ENCODE data around the gene CCDC68. TPM values are rescaled to one million over a fixed set of nuclear protein-coding genes. Genes with fewer than 3 reads are reported as not detected.

Gene CCDC68
- total RNA-seq, 4 donors from 2014 or later = 3.4 to 44.8 (median 8.3) TPM

- no peak for ATAC-seq (ENCODE audit: low FRiP score)
- no peak for DNase-seq (ENCODE audit: low spot score)
- no peak for TF ChIP-seq CTCF (IDR thresholded peaks at IDR 0.05)
Measured at GRCh38 chr18:54899500-54899899, 59.8 kb downstream of the CCDC68 start.

DNA sequence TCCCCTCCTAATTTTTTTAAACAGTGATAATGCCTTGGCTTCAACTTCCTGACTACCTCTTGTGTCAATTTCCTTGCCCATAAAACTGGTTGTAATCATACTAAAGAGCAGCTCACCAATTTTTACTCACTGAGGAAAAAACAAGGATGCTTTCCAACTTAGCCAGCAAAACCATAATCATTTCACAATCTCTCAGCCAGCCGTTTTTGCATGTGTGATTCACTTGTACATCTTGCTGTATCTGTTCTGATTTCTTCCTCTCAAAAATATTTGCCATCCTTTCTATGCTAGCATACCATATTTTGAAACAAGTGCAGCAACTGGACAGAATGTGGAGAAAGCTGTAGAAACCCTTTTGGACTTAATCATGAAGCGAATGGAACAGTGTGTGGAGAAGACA, 70.3 kb downstream of the CCDC68 start:
- no peak for TF ChIP-seq CTCF (IDR thresholded peaks at IDR 0.05)
- DNase-seq (ENCODE audit: low spot score) = no peak
- ATAC-seq (ENCODE audit: low FRiP score) = peak; percentile 32

GRCh38 chr18:54888378-54888777, 70.9 kb downstream of the CCDC68 start:
- no peak for ATAC-seq (ENCODE audit: low FRiP score)
- DNase-seq (ENCODE audit: low spot score) = no peak
- TF ChIP-seq CTCF (IDR thresholded peaks at IDR 0.05) = no peak

GRCh38 chr18:54883816-54884604, 75.3 kb downstream of the CCDC68 start:
- TF ChIP-seq CTCF (IDR thresholded peaks at IDR 0.05) = no peak
- ATAC-seq (ENCODE audit: low FRiP score) = no peak

GRCh38 chr18:54882318-54882717, 76.9 kb downstream of the CCDC68 start:
- DNase-seq (ENCODE audit: low spot score) (no peak), ATAC-seq (ENCODE audit: low FRiP score) (no peak)
- TF ChIP-seq CTCF (IDR thresholded peaks at IDR 0.05) = no peak

More at GRCh38 chr18:54883816-54884604, 75.3 kb downstream of the CCDC68 start:
- no peak for DNase-seq (ENCODE audit: low spot score)

DNA sequence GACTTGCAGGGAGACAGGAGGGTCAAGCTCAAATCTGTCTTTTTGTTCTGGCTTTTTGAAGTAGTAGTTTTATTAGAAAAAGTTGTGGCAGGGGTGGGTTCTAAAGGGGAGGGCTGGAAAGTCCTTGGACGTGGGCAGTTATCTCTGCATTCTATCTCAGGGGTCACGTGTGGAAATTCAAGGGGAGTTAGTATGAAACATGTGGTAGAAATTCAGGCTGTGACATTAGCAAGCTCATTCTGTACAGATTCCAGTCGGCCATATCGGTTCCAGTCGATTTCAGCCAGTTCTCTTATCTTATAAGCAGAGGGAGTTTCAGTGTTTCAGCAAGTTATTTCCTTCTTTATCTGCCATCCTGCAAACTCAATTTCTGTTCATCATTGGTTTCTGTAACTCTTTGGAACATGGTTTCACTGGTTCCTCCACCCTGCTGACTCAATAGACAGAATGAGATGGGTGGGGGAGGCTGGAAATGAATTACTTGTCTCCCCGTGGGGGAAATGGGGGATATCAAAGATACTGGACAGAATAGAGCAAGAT, 78.0 kb downstream of the CCDC68 start:
- ATAC-seq (ENCODE audit: low FRiP score) (peak; percentile 49), DNase-seq (ENCODE audit: low spot score) (no peak)
- no peak for TF ChIP-seq CTCF (IDR thresholded peaks at IDR 0.05)
